ENCODE results near the gene CHST8. TPM values are rescaled to one million over a fixed set of nuclear protein-coding genes. Genes with fewer than 3 reads are reported as not detected.

CHST8 gene
- total RNA-seq, 2 experiments from 2014 or later = not detected

GRCh38 chr19:33685541-33685940, 63.8 kb downstream of the CHST8 start:
- no peaks in the 10 kb centered on the region for H3K4me1 ChIP-seq (ENCODE audit: insufficient read depth, low read length)
- peaks cover 9 to 25% of the 10 kb centered on the region in 2 experiments for H3K27me3 ChIP-seq (ENCODE audit: control insufficient read depth in 1 of 2, insufficient read depth in 2 of 2, low read length in 2 of 2)
- H3K9me3 Mint-ChIP-seq = no peaks in the 10 kb centered on the region
- H3K9me3 ChIP-seq (ENCODE audit: control insufficient read depth in 1 of 2, insufficient read depth in 1 of 2, low read length in 2 of 2) = peaks cover 0 to 29% of the 10 kb centered on the region in 2 experiments
- H3K4me1 Mint-ChIP-seq (ENCODE audit: low read depth) = no peaks in the 10 kb centered on the region
- no peaks in the 10 kb centered on the region for H3K36me3 Mint-ChIP-seq (ENCODE audit: low read depth)
- no peak for TF ChIP-seq CTCF (IDR thresholded peaks at IDR 0.05)
- DNase-seq (peak in 1 of 14 experiments; percentile 5), ATAC-seq (ENCODE audit: poor library complexity) (no peak)
- intact Hi-C loops (cut with DNase I, micrococcal nuclease) = no loop called here
- H3K27me3 Mint-ChIP-seq = peaks cover 33% of the 10 kb centered on the region
- H3K4me3 Mint-ChIP-seq = no peak overlapping the region
- H3K36me3 ChIP-seq (ENCODE audit: insufficient read depth, low read length) = no peaks in the 10 kb centered on the region
- no peak overlapping the region for H3K27ac Mint-ChIP-seq
- ChIA-PET POLR2A (no interaction called here), CTCF (no interaction called here)
- no peak overlapping the region for H3K4me3 ChIP-seq (ENCODE audit: low read length)
- no peak overlapping the region for H3K27ac ChIP-seq (ENCODE audit: low read depth in 1 of 2, low read length in 2 of 2)

GRCh38 chr19:33686262-33686661, 64.5 kb downstream of the CHST8 start:
- H3K27me3 Mint-ChIP-seq = peaks cover 33% of the 10 kb centered on the region
- no peaks in the 10 kb centered on the region for H3K36me3 Mint-ChIP-seq (ENCODE audit: low read depth)
- H3K36me3 ChIP-seq (ENCODE audit: insufficient read depth, low read length) = no peaks in the 10 kb centered on the region
- H3K9me3 Mint-ChIP-seq = no peaks in the 10 kb centered on the region
- H3K4me3 Mint-ChIP-seq = no peak overlapping the region
- H3K4me3 ChIP-seq (ENCODE audit: low read length) = no peak overlapping the region
- no peak overlapping the region for H3K27ac ChIP-seq (ENCODE audit: low read depth in 1 of 2, low read length in 2 of 2)
- no peak for TF ChIP-seq CTCF (IDR thresholded peaks at IDR 0.05)
- H3K4me1 Mint-ChIP-seq (ENCODE audit: low read depth) = no peaks in the 10 kb centered on the region
- DNase-seq = peak in 1 of 14 experiments; percentile 6
- H3K27me3 ChIP-seq (ENCODE audit: control insufficient read depth in 1 of 2, insufficient read depth in 2 of 2, low read length in 2 of 2) = peaks cover 9 to 25% of the 10 kb centered on the region in 2 experiments
- H3K27ac Mint-ChIP-seq = no peak overlapping the region
- ChIA-PET CTCF (no interaction called here), POLR2A (no interaction called here)
- intact Hi-C loops (cut with DNase I, micrococcal nuclease) = no loop called here
- H3K9me3 ChIP-seq (ENCODE audit: control insufficient read depth in 1 of 2, insufficient read depth in 1 of 2, low read length in 2 of 2) = peaks cover 0 to 29% of the 10 kb centered on the region in 2 experiments
- no peak for ATAC-seq (ENCODE audit: poor library complexity)
- H3K4me1 ChIP-seq (ENCODE audit: insufficient read depth, low read length) = no peaks in the 10 kb centered on the region

GRCh38 chr19:33686687-33687480, 65.1 kb downstream of the CHST8 start:
- DNase-seq = peak in 1 of 14 experiments; percentile 15
- no peak overlapping the region for H3K4me3 Mint-ChIP-seq
- Histone ChIP-seq H3K36me3 (ENCODE audit: insufficient read depth, low read length) (no peaks in the 10 kb centered on the region), H3K27me3 (ENCODE audit: control insufficient read depth in 1 of 2, insufficient read depth in 2 of 2, low read length in 2 of 2) (peaks cover 9 to 25% of the 10 kb centered on the region in 2 experiments), H3K9me3 (ENCODE audit: control insufficient read depth in 1 of 2, insufficient read depth in 1 of 2, low read length in 2 of 2) (peaks cover 0 to 29% of the 10 kb centered on the region in 2 experiments), H3K4me3 (ENCODE audit: low read length) (no peak overlapping the region), H3K4me1 (ENCODE audit: insufficient read depth, low read length) (no peaks in the 10 kb centered on the region), H3K27ac (ENCODE audit: low read depth in 1 of 2, low read length in 2 of 2) (no peak overlapping the region)
- TF ChIP-seq CTCF (IDR thresholded peaks at IDR 0.05) = no peak
- no peaks in the 10 kb centered on the region for H3K36me3 Mint-ChIP-seq (ENCODE audit: low read depth)
- H3K27me3 Mint-ChIP-seq = peaks cover 33% of the 10 kb centered on the region
- H3K9me3 Mint-ChIP-seq = no peaks in the 10 kb centered on the region
- ChIA-PET POLR2A (no interaction called here), CTCF (no interaction called here)
- ATAC-seq (ENCODE audit: poor library complexity) = no peak
- intact Hi-C loops (cut with DNase I, micrococcal nuclease) = no loop called here
- H3K27ac Mint-ChIP-seq = no peak overlapping the region
- no peaks in the 10 kb centered on the region for H3K4me1 Mint-ChIP-seq (ENCODE audit: low read depth)

Data from CD4-positive, alpha-beta T cell (primary cell).